Left cardiac atrium (tissue), 4 donors: ENCODE measurements around the gene APBB2. TPM values are rescaled to one million over a fixed set of nuclear protein-coding genes. Genes with fewer than 3 reads are reported as not detected.
"Not testable (repeated sequence)": the region's sequence is repeated elsewhere in the genome, so short reads cannot be mapped to it uniquely, and the experiment has no call there.

Source experiments
- ATAC-seq, 2 donors: fragments of 200-7000 bp; cut with Tn5 transposase; one replicate each; pipeline ENCODE4 v1.9.1; 2020; ENCODE audit warnings: mild to moderate bottlenecking in 2 of 2, moderate library complexity in 2 of 2
- DNase-seq: peaks from one replicate; pipeline ENCODE4 v3.0.0-alpha.2; 2020
- intact Hi-C, 2 donors: fragments of 100-400 bp; cut with DNase I; formaldehyde crosslinking; loops; one replicate each; pipeline versions ENCODE4 v1.14.1 to v1.15.1; 2022 to 2023
- total RNA-seq, 2 donors: library from RNA; stranded (reverse); fragmentation: NEBNext Ultra II Directional; extraction: Animal tissue kit (Norgen Biotek cat#: 25700); gene quantifications; one replicate each; pipeline ENCODE4 v1.2.1, GENCODE V29; 2021
- donor health status: DM: no; HTN: yes; CAD: no.
- donor health status: DM: no; HTN: yes; CAD: no; lungs with severe emphysema.
- donor health status: DM: yes; HTN: yes; CAD: no.
- donor health status: Dilated cardiomyopathy.

Gene APBB2
- total RNA-seq, 2 donors from 2014 or later, result 53.0 to 56.5 TPM

- DNase-seq (no peak), ATAC-seq (no peak)
- intact Hi-C loops, result no loop called here
Measured at GRCh38 chr4:41172786-41173185, 41.6 kb downstream of the APBB2 start.

GRCh38 chr4:41169256-41169800 is 45.0 kb downstream of the APBB2 start:
- intact Hi-C loops, result no loop called here
- ATAC-seq (no peak), DNase-seq (no peak)

- ATAC-seq (no peak), DNase-seq (no peak)
- intact Hi-C loops, result no loop called here
Measured at GRCh38 chr4:41167191-41167590, 47.2 kb downstream of the APBB2 start.

DNA sequence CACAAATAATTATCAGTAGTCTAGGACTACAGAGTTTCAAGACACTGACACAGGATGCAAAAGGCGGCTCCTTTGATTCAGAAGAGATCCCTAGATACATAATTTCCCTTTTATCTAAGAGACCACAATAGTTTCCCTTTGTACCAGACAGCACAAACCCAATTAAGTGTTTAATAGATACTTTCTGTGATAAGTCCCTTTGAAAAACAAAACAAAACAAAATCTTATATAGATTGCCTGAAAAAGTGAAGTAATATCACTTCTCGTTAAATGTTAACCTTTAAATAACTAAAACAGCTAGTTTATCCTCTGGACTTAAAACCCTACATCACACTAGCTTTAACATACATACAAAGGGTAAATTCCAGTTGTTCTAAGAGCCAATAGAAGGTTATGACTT is 49.9 kb downstream of the APBB2 start:
- DNase-seq (no peak), ATAC-seq (no peak)
- intact Hi-C loops, result no loop called here

DNA sequence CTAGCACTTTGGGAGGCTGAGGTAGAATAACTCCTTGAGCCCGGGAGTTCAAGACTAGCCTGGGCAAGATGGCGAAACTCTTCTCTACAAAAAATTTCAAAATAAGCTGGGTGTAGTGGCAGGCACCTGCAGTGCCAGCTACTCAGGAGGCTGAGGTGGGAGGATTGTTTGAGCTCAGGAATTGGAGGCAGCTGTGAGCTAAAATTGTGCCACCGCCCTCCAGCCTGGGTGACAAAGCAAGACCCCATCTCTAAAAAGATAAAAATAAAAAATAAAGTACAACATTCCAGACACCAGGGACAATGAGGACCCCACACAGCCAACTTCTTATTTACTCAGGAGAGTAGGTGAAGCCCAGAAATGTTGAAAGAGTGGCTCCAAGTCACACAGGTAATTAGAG is 53.0 kb downstream of the APBB2 start:
- no peak for DNase-seq
- no peak for ATAC-seq
- intact Hi-C loops, result no loop called here

GRCh38 chr4:41160856-41161255 is 53.5 kb downstream of the APBB2 start:
- ATAC-seq (no peak), DNase-seq (no peak)
- intact Hi-C loops, result no loop called here

DNA sequence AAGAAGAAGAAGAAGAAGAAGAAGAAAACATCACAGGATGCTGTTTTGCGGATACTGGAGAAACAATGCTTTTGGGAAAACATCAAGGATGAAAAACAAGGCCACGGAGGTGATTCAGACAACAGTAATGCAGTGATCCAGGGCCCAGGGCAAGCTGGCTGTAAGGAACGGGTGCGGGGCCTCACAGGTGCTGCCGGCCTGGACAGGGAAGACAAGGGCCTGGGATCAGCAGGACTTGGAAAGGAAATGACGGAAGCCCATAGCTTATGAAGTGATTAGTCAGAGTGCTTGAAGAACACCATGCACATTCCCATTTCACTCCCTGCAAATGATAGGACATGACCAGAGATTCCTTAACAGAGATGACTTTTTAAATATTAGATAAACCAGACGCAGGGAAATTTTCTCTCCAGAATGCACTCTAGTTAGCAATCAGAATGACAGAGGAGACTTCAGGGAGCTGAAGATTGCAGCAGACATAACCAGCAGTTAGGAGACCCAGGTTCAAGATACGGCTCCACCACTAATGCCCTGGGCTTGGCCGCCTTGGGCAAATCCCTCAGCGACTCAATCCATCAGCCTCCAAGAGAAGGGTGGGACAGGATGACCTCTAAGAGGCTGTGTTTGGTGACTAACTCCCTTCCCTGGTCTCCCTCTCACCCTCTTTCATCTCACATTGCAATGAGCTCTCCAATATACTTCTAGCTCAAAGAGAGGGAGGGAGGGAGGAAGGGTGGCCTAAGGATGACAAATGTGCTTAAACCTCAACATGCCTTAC is 54.1 kb downstream of the APBB2 start:
- intact Hi-C loops, result no loop called here
- DNase-seq (no peak), ATAC-seq (peak in 1 of 2 donors; percentile 48)

DNA sequence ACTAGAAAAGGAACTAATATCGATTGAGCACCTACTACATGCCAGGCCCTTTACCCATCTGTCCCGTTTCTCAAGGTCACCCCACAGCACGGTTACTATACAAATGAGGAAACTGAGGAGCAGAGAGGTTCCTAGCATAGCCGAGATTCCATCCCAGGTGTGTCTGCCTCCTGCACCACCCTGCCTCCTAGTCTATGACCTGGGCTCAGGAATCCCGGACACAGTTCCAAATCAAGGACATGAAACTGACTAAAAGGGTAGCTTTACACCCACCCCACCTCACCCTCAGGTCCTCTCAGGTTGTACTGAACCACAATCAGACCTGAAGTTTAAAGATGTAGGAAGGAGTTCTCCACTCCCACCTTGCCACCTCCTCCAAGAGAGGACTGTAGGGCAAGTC is 55.6 kb downstream of the APBB2 start:
- DNase-seq (no peak), ATAC-seq (no peak)
- intact Hi-C loops, result loop anchor here in 1 of 2 donors (5.0 kb wide), 1 partner anchor 54 kb away; the partner anchor contains the start of gene APBB2

DNA sequence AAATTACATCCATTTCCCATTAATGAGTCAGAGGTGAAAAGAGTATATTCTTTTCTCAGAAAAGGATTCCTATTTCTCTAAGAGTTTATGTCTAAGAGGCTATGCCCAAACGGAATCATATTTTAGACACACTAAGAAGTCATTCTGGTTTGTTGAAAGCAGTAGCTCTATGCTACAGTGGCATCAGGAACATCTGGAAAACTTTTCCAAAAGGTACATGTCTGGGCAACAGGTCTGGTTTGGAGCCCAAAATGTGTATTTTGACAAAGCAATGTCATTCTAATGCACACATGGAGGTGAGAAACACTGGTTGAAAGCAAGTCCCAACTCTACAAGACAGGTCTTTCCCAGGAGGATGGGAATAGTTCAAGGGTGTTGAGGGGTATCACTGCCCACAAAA is 56.1 kb downstream of the APBB2 start:
- no peak for DNase-seq
- intact Hi-C loops, result loop anchor here in 1 of 2 donors (5.0 kb wide), 1 partner anchor 54 kb away; the partner anchor contains the start of gene APBB2
- no peak for ATAC-seq

DNA sequence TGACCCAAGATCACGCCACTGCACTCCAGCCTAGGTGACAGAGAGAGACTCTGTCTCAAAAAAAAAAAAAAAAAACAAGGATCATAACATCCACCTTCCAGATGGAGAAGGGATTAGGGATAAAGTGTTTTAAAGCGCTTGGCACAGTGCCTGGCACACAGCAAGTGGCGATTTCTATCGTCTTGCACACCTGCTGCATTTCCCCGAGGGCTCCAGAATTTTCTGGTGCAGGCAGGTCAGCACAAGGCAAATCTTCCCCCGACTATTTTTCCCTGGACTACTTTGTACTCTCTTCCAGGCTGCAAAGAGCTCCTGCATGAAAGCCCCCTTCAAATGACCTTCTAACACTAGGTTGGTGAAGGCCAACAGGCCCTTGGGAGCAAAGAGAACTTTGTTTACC is 57.3 kb downstream of the APBB2 start:
- intact Hi-C loops, result loop anchor here in 1 of 2 donors (5.0 kb wide), 1 partner anchor 55 kb away; the partner anchor contains the start of gene APBB2
- no peak for ATAC-seq

GRCh38 chr4:41156574-41156973 is 57.8 kb downstream of the APBB2 start:
- DNase-seq (no peak), ATAC-seq (no peak)
- intact Hi-C loops, result loop anchor here in 1 of 2 donors (5.0 kb wide), 1 partner anchor 56 kb away; the partner anchor contains the start of gene APBB2

More for the DNA sequence above, 57.3 kb downstream of the APBB2 start:
- DNase-seq, result no peak

DNA sequence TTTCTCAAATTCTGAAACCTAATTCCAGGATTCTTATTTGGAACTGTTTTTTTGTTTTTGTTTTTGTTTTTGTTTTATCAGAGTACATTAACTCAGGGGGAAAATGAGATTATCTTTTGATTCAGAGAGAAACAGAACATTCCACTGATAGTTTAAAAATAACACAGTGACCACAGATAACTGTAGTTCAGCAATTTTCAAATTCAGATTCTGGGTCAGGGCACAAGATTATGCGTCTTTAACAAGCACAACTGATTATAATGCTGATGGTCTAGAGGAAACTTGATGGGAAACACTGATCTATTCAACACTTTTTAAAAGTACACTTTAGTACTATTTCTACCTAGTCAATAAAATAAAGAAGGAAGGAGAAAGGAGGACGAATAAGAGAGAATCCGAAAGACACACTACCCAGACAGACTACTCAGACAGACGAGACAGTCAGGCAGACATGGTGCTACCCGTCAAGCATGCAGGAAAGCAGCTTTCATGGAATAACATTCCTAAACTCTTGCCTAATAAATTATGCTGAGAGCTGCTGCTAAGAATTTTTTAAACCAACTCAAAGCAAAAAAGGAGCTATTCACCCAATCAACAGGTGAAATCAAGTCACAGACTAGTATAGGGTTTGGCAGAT is 59.0 kb downstream of the APBB2 start:
- intact Hi-C loops, result loop anchor here in 1 of 2 donors (5.0 kb wide), 1 partner anchor 57 kb away; the partner anchor contains the start of gene APBB2
- no peak for DNase-seq
- ATAC-seq, result peak; percentile 81 to 91

DNA sequence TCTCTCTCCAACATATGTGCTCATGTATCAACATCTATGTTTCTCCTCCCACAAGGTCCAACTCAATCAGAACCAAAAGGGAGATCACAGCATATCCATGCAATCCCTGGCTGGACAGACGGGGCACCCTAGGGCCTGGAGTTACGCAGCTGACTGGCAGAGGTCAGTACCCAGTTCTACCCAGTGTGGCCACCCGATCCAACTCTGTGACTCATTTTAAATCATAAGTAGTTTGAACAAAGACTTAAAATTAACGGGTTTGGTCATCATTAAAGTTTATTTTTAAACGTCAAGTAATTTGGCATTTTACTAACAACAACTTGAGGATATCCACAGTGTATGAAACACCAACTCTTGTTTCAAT is 59.5 kb downstream of the APBB2 start:
- no peak for DNase-seq
- peak; percentile 78 to 86 for ATAC-seq
- intact Hi-C loops, result loop anchor here in 1 of 2 donors (5.0 kb wide), 1 partner anchor 58 kb away; the partner anchor contains the start of gene APBB2

- intact Hi-C loops, result no loop called here
- ATAC-seq, result peak in 1 of 2 donors; percentile 18
- DNase-seq, result no peak
Measured at GRCh38 chr4:41154010-41154813, 60.1 kb downstream of the APBB2 start.

DNA sequence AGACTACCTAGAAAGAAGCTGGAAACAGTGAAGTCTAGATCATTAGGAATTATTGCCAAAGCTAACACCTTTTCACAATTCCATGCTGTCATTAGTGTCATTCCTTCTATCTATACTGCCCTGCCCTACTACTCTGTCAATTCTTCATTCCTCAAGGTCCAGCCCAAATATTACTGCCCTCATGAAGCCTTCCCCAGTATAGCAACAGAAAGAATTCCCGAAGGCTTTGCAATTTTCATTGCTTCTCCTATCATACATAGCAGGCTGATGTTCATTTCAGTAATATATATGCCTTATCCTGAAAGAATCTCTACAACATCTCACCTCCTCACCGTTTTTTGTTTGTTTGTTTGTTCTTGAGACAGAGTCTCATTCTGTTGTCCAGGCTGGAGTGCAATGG is 63.9 kb downstream of the APBB2 start:
- DNase-seq (no peak), ATAC-seq (no peak)
- intact Hi-C loops, result no loop called here

DNA sequence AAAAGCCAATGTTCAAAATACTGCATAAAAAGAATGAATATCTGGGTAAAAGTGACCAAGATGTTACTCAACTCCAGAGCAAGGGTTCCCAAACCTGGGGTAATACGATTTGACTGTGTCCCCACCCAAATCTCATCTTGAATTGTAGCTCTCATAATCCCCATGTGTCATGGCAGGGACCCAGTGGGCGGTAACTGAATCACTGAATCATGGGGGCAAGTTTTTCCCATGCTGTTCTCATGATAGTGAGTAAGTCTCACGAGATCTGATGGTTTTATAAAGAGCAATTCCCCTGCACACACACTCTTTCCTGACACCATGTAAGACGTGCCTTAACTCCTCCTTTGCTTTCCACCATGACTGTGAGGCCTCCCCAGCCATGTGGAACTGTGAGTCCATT is 64.8 kb downstream of the APBB2 start:
- DNase-seq, ATAC-seq, intact Hi-C loops: not testable (repeated sequence)

GRCh38 chr4:41148931-41149330 is 65.4 kb downstream of the APBB2 start:
- intact Hi-C loops, result no loop called here
- ATAC-seq, result no peak
- DNase-seq, result no peak

- ATAC-seq, result no peak
- no peak for DNase-seq
- intact Hi-C loops, result no loop called here
Measured at GRCh38 chr4:41148292-41148691, 66.0 kb downstream of the APBB2 start.

- DNase-seq, ATAC-seq, intact Hi-C loops: not testable (repeated sequence)
Measured at GRCh38 chr4:41147570-41147969, 66.8 kb downstream of the APBB2 start.
